Measurements from ENCODE around the gene CNIH3. TPM values are rescaled to one million over a fixed set of nuclear protein-coding genes. Genes with fewer than 3 reads are reported as not detected.

The CNIH3 gene
- total RNA-seq, 6 donors from 2014 or later = 0.39 to 4.2 (median 2.1) TPM

DNA sequence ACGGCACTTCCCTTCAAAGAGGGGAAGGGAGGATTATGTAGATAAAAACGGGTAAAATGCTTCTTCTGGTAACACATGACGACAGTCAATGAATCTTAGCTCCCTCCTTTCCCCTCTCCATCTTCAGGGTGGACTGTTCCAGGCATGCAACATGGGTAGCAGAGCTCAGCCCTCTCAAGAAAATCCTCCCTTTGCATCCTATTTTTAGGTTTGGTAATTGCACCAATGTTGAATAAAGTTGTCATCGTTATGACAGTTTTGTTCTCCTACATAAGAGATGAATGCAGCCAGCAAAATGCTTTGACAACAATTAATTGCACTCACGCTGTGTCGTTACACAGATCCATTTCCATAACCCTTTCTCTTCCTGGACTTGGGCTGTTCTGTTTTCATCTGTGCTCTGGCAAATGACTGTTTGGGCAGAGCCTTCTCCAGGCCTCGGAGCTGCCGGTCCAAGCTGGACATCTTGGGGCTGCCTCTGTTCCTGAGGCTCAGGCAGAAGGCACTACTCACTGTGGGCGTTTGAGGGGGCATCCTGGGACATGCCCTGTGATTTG is 127.6 kb downstream of the CNIH3 start:
- Histone ChIP-seq H3K4me3 (no peak overlapping the region), H3K4me1 (no peaks in the 10 kb centered on the region), H3K36me3 (no peaks in the 10 kb centered on the region), H3K27me3 (no peaks in the 10 kb centered on the region), H3K27ac (no peak overlapping the region), H3K9me3 (no peaks in the 10 kb centered on the region)
- DNase-seq = no peak
- TF ChIP-seq POLR2A (IDR thresholded peaks at IDR 0.05) (no peak), POLR2AphosphoS5 (IDR thresholded peaks at IDR 0.05) (no peak), CTCF (IDR thresholded peaks at IDR 0.05) (no peak), EP300 (IDR thresholded peaks at IDR 0.05) (no peak)
- 70 to 76% methylated on average over 9 of the region's 9 CpGs for WGBS, 2 donors
- ATAC-seq (ENCODE audit: low FRiP score in 2 of 2) = no peak

DNA sequence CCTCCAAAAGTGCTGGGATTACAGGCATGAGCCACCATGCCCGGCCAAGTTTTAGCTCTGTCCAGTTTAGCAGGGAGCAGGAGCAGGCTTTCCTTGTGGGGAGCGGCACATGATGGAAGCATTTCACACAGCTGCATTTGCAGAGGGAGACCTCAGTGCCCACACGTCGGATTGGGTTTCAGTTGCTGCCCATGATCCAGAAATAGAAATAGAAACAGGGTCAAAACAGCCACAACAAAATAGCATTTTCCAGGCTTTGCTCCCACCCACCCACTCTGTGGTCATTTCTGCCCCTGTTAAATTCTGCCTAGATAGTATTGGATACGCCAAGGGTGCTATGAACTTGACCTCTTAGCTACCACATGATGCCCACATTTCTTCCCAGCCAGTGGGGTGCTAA is 128.4 kb downstream of the CNIH3 start:
- H3K36me3 ChIP-seq = no peaks in the 10 kb centered on the region
- ATAC-seq (ENCODE audit: low FRiP score in 2 of 2) = no peak
- H3K27ac ChIP-seq = no peak overlapping the region
- 81 to 84% methylated on average over 3 to 5 of the region's 5 CpGs for WGBS, 2 donors
- no peaks in the 10 kb centered on the region for H3K9me3 ChIP-seq
- DNase-seq = no peak
- H3K4me3 ChIP-seq = no peak overlapping the region
- TF ChIP-seq POLR2A (IDR thresholded peaks at IDR 0.05) = no peak
- no peaks in the 10 kb centered on the region for H3K27me3 ChIP-seq
- no peaks in the 10 kb centered on the region for H3K4me1 ChIP-seq

DNA sequence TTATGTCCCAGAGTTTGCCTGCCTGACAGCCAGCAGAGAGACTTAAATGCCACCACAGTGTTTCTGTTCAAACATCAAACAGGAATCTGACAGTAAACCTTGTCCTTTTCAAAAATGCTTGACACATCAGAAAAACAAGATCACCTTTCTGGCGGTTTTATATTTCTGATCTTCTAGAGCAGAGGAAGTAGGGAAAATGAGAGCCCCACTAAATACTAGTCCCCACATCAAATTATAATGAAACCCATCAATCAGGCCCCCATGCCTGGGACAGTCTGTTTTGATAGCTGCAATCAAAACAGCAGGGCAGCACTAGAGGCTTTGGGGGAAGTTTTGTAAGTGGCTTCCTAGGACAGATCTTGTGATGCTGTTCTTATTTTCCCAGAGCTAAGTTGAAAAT is 129.3 kb downstream of the CNIH3 start:
- DNase-seq (no peak), ATAC-seq (ENCODE audit: low FRiP score in 2 of 2) (no peak)
- no peaks in the 10 kb centered on the region for H3K4me1 ChIP-seq
- WGBS, 2 donors = 85 to 100% methylated on average over 1 of the region's 1 CpG
- H3K4me3 ChIP-seq = no peak overlapping the region
- no peaks in the 10 kb centered on the region for H3K36me3 ChIP-seq
- H3K27me3 ChIP-seq = no peaks in the 10 kb centered on the region
- no peaks in the 10 kb centered on the region for H3K9me3 ChIP-seq
- H3K27ac ChIP-seq = no peak overlapping the region
- TF ChIP-seq POLR2A (IDR thresholded peaks at IDR 0.05) = no peak
- TF ChIP-seq POLR2AphosphoS5 (IDR thresholded peaks at IDR 0.05) = no peak
- TF ChIP-seq CTCF (IDR thresholded peaks at IDR 0.05) = no peak
- no peak for TF ChIP-seq EP300 (IDR thresholded peaks at IDR 0.05)

- Histone ChIP-seq H3K4me1 (no peaks in the 10 kb centered on the region), H3K36me3 (no peaks in the 10 kb centered on the region), H3K4me3 (no peak overlapping the region), H3K27ac (no peak overlapping the region), H3K27me3 (no peaks in the 10 kb centered on the region), H3K9me3 (no peaks in the 10 kb centered on the region)
- ATAC-seq (ENCODE audit: low FRiP score in 2 of 2) (no peak), DNase-seq (no peak)
- TF ChIP-seq POLR2A (IDR thresholded peaks at IDR 0.05) (no peak), CTCF (IDR thresholded peaks at IDR 0.05) (no peak), EP300 (IDR thresholded peaks at IDR 0.05) (no peak)
- 89 to 92% methylated on average over 4 of the region's 4 CpGs for WGBS, 2 donors
These were observed 129.8 kb downstream of the CNIH3 start for GRCh38 chr1:224745924-224746323.

GRCh38 chr1:224747578-224747977 is 131.5 kb downstream of the CNIH3 start:
- Histone ChIP-seq H3K27ac (no peak overlapping the region), H3K4me3 (no peak overlapping the region), H3K9me3 (no peaks in the 10 kb centered on the region), H3K36me3 (no peaks in the 10 kb centered on the region), H3K4me1 (no peaks in the 10 kb centered on the region), H3K27me3 (no peaks in the 10 kb centered on the region)
- ATAC-seq (ENCODE audit: low FRiP score in 2 of 2) (no peak), DNase-seq (no peak)
- TF ChIP-seq EP300 (IDR thresholded peaks at IDR 0.05) (no peak), CTCF (IDR thresholded peaks at IDR 0.05) (no peak), POLR2AphosphoS5 (IDR thresholded peaks at IDR 0.05) (no peak), POLR2A (IDR thresholded peaks at IDR 0.05) (no peak)
- WGBS, 2 donors = 27 to 34% methylated on average over 4 of the region's 4 CpGs

Measured in upper lobe of left lung (tissue), 6 donors.